ENCODE measurements around the gene SETX. TPM values are rescaled to one million over a fixed set of nuclear protein-coding genes. Genes with fewer than 3 reads are reported as not detected.

SETX gene
- polyA plus RNA-seq, 3 donors: 45.4 to 49.3 (median 46.9) TPM

- no peak for DNase-seq (ENCODE audit: low read depth in 3 of 3, low spot score in 2 of 3)
These were observed 9.3 kb upstream of the SETX start for GRCh38 chr9:132364068-132364467.

DNA sequence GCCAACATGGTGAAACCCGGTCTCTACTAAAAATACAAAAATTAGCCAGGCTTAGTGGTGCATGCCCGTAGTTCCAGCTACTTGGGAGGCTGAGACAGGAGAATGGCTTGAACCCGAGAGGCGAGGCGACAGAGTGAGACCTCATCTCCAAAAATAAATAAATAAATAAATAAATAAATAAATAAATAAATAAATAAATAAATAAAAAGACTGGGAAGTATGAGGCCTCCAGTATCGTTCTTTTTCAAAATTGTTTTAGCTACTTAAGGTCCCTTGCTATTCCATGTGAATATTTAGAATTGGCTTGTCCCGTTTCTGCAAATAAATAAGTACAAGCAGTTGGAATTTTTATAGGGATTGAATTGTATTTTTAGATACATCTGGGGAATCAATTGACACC lies 3.0 kb upstream of the SETX start:
- DNase-seq (ENCODE audit: low read depth in 3 of 3, low spot score in 2 of 3): no peak

DNA sequence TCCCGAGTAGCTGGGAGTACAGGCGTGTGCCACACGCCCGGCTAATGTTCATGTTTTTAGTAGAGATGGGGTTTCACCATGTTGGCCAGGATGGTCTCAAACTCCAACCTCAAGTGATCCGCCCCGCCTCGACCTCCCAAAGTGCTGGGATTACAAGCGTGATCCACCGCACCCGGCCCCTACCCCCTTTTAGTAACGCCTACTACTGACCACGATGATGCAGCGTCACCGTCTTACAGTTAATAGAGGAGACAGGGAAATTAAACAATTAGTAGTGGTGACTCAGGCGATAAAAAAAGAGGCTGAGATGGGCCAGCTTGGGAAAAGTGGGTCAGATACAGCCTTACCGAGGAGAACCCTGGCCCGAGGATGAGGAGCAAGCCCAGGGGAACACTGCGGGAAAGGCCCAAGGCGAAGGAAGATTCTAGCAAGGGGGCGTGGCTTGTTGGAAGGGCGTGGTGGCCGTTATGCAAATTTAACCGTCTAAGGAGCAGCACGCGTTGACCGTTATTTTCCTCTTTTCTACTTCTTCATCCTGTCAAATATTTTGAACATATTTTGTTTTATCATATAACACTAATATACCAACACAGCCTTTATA lies 1.6 kb upstream of the SETX start:
- no peak for DNase-seq (ENCODE audit: low read depth in 3 of 3, low spot score in 2 of 3)

DNA sequence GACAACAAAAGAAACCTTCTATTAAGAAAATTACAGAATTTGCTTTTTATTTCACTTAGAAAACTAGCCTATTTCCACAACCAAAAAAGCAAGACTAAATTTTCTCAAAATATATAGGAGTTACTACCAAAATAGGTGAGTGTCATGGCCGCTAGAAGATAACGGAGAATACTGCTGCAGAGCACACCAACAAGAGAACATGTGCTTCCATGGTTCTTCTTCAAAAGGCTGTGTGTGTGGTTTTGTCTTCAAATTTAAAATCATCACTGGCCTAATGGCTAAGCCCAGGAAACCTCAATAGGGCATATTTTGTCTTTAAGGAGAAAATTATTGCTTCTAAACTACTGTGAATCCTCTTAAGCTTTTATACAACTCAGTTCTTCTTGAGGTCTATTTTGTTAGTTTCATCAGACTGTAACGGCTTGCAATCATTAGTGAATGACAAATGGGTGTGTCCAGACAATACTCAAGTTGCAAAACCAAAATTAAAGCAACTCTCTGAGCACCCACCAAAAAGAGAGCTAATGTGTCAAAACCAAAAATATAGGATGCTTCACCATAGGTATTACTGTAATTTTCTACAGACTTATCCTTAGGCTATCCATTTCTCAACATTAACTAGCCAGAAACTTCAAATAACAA lies 3.3 kb downstream of the SETX start:
- no peak for DNase-seq (ENCODE audit: low read depth in 3 of 3, low spot score in 2 of 3)

- no peak for DNase-seq (ENCODE audit: low read depth in 3 of 3, low spot score in 2 of 3)
These were observed 3.9 kb downstream of the SETX start for GRCh38 chr9:132350861-132351315.

- DNase-seq (ENCODE audit: low read depth in 3 of 3, low spot score in 2 of 3): no peak
These were observed 6.1 kb downstream of the SETX start for GRCh38 chr9:132348676-132349075.

DNA sequence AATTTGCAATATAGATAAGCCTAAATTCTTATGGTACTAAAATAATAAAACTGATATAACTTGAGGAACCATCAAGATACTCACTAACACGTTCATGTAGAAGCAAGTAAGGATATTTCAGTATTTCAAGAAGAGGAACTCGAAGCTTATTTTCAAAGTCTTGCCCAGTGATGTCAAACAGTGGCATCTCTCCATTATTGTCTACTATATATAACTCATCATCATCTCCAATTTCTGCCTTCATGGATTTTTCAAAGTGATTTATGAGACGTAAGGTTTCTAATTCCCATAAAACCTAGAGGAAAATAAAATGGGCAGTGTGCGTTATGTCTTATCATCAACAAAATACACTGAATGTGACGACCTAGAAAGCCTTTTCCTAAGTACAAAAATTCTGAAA lies 8.6 kb downstream of the SETX start:
- no peak for DNase-seq (ENCODE audit: low read depth in 3 of 3, low spot score in 2 of 3)

GRCh38 chr9:132341177-132341840 lies 13.5 kb downstream of the SETX start:
- no peak for DNase-seq (ENCODE audit: low read depth in 3 of 3, low spot score in 2 of 3)

DNA sequence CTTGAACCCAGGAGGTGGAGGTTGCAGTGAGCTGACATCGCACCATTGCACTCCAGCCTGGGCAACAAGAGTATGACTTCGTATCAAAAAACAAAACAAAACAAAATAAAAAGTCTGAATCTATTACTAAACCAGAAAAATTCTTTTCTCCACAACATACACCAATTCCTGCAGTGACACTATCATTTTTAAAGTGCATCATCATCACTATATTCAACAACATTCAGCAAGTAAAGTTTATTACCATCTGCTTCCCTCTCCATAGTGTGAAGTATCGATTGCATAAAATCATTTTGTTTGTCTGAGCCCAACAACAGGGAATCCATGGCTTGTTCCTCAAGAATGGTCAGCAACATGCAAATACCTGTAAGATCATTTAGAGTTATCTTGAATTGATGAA lies 20.4 kb downstream of the SETX start:
- no peak for DNase-seq (ENCODE audit: low read depth in 3 of 3, low spot score in 2 of 3)

DNA sequence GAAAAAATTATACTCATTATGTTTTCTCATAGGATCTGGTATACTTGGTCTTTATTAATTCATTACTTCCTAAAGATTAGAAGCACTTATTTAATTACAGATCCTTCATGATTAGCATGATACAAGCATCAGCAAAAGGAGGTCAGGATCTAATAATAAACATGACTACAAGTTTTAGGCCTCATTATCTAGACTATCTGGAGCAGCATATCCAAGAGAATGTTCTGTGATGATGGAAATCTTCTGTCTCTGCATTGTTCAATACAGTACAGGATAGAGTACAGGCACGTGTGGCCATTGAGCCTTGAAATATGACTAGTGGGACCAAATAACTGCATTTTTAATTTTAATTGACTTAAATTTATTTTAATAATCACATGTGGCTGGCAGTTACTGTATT lies 21.2 kb downstream of the SETX start:
- no peak for DNase-seq (ENCODE audit: low read depth in 3 of 3, low spot score in 2 of 3)

DNA sequence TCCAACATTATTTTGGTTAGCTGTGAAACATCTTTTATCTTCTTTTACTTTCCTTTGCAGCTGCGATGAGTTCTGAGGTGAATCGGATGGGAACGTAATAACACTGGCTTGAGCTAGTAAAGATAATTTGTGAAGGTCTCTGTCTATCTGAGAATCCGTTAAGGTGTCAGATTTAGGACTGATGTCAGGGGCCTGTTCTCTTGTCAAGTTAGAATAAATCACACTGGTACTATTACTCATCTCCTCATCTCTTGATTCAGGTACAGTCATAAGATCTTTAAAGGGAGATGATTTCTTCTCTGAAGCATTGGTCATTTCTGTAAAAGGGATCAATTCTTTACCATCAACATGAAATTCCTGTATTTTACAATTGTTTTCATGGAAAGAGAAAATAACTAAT lies 26.2 kb downstream of the SETX start:
- DNase-seq (ENCODE audit: low read depth in 3 of 3, low spot score in 2 of 3): no peak

DNA sequence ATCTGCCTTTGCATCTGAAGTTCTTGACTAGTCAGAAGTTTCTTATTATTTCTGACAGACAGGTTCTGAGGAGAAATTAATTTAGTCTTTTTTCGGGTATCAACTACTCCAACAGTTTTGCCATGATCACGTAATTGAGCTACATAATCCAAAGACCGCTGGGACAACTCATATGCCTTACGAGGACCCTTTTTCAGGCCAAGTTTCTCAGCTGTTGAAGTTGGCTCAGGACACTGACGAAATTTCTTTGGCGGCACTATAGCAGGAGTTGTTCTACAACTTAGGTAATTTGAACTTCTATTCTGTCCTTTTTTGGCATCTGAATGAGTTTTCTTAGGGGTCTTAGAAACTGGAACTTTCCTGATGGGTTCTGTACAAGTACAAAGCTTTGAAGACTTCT lies 27.2 kb downstream of the SETX start:
- no peak for DNase-seq (ENCODE audit: low read depth in 3 of 3, low spot score in 2 of 3)

DNA sequence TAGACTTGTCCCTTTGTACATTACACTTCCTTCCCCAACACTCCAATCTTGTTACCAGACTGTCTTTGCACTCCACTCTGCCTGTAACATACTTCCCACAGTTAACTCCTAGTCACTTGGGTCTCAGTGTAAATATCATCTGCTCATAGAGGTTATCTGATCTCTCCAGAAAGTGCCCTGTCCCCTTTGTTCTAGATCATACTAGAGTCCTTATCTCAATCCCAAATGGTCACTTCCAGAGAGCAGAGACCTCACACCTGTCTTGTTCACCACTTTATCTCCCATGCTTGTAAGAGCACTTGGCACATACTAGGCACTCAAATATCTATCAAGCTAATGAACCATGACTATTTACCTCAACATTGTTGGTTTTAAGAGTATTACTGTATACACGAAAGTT lies 30.4 kb downstream of the SETX start:
- DNase-seq (ENCODE audit: low read depth in 3 of 3, low spot score in 2 of 3): no peak

DNA sequence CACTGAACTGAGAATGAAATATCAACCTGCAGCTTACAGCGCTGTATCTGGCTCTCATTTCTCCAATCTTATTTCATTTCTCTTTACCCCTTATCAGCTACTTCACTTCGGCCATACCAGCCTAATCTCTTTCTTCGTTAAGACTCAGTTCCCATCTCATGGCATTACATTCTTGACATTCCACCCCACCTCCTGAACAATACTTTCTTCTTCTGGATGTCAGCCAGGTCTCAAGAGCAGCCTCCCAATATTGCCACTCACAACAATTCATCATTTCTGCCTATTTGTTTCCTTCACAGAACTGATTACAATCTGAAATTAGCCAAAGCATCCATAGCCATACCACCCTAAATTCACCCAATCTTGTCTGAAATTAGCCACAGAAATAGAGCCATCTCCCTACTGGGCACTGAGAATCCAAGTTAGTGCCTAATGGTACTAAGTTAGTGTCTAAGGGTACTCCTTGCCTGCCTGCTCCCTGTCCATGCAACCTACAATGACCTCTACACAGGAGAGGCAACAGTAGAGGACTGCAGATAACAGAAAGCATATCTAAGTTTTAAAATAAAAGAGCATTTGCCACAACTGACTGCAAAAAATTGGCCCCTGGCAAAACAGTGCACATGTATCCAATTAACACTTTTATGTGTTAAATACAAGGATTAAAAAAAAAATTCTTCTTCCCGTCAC lies 35.2 kb downstream of the SETX start:
- DNase-seq (ENCODE audit: low read depth in 3 of 3, low spot score in 2 of 3): no peak

GRCh38 chr9:132312873-132313272 lies 41.9 kb downstream of the SETX start:
- DNase-seq (ENCODE audit: low read depth in 3 of 3, low spot score in 2 of 3): no peak

- DNase-seq (ENCODE audit: low read depth in 3 of 3, low spot score in 2 of 3): no peak
These were observed 42.4 kb downstream of the SETX start for GRCh38 chr9:132312426-132312825.

- no peak for DNase-seq (ENCODE audit: low read depth in 3 of 3, low spot score in 2 of 3)
These were observed 42.8 kb downstream of the SETX start for GRCh38 chr9:132311978-132312377.

- DNase-seq (ENCODE audit: low read depth in 3 of 3, low spot score in 2 of 3): no peak
These were observed 45.7 kb downstream of the SETX start for GRCh38 chr9:132309056-132309455.

DNA sequence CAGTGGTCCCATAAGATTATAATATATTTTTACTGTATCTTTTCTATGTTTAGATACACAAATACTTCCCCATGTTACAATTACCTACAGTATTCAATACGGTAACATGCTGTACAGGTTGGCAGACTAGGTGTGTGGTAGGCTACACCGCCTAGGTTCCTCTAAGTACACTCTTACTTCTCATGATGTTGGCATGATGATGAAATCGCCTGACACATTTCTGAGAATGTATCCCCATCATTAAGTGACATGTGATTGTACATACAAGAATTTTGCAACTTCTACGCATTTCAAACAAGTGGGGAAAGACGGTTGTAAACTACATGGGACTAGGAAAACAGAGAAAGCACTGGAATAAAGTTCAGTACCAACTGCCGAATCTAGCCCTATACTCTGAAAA lies 53.3 kb downstream of the SETX start:
- no peak for DNase-seq (ENCODE audit: low read depth in 3 of 3, low spot score in 2 of 3)

- DNase-seq (ENCODE audit: low read depth in 3 of 3, low spot score in 2 of 3): no peak
These were observed 55.6 kb downstream of the SETX start for GRCh38 chr9:132299221-132299620.

DNA sequence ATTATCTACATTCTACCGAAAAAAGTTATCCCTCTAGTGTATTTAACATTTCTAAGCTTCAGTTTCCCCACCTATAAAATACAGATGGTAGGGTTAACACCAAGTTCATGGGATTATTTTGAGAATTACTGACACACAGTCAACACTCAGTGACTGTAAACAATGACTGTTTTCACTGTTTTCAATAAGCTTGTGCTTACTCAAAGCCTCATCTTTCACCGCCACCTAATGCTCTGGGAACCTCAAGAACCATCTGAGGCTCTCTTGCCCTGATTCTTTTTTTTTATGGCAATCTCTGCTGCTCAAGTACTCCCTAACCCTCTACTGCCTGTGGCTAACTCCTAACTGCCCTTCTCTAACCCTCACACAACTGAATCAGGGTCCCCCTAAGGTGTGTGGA lies 59.6 kb downstream of the SETX start:
- DNase-seq (ENCODE audit: low read depth in 3 of 3, low spot score in 2 of 3): no peak
